Panc1 (cell line): Measurements from ENCODE around the gene ERICH6B. TPM values are rescaled to one million over a fixed set of nuclear protein-coding genes. Genes with fewer than 3 reads are reported as not detected.

Source experiments
- ATAC-seq: fragments of 200-7000 bp; cut with Tn5 transposase; 2 replicates; pipeline ENCODE4 v1.9.1; 2020; ENCODE audit warnings: mild to moderate bottlenecking, moderate library complexity
- BruUV-seq: library from RNA; stranded (reverse); fragments of 400-500 nt; replicated peaks from 2 replicates; lab custom pipeline; 2021; lab: Mats Ljungman, UMichigan
- CTCF ChIA-PET: fragments of 300-600 bp; sonication (Branson Sonifier 250); formaldehyde crosslinking; loops from one replicate; lab custom pipeline; 2022; ENCODE audit warnings: antibody characterized with exemption; lab: Charles Lee
- POLR2A ChIA-PET: fragments of 300-600 bp; sonication (Branson Sonifier 250); formaldehyde crosslinking; loops from one replicate; lab custom pipeline; 2022; ENCODE audit warnings: antibody characterized with exemption; lab: Charles Lee
- DNase-seq: peaks from one replicate; pipeline ENCODE4 v3.0.0-alpha.2; 2010; ENCODE audit warnings: low read depth, low spot score
- H3K27ac ChIP-seq: 2 replicates; pipeline ENCODE4 v1.5.1; 2011; ENCODE audit warnings: mild to moderate bottlenecking, low read length, inconsistent platforms
- H3K27me3 ChIP-seq: fragments of 200-500 bp; sonication (Bioruptor generic); 2 replicates; pipeline ENCODE4 v1.6.0; 2014; ENCODE audit warnings: low read length, inconsistent platforms; ENCODE audit not compliant: control insufficient read depth, insufficient read depth
- H3K36me3 ChIP-seq: fragments of 200-500 bp; sonication (Bioruptor generic); 2 replicates; pipeline ENCODE4 v1.5.1; 2014; ENCODE audit warnings: inconsistent platforms, mild to moderate bottlenecking, low read length, moderate library complexity; ENCODE audit not compliant: control insufficient read depth, insufficient read depth
- H3K4me1 ChIP-seq: 2 replicates; pipeline ENCODE4 v1.5.1; 2011; ENCODE audit warnings: inconsistent platforms, mild to moderate bottlenecking, low read length, moderate library complexity; ENCODE audit not compliant: control insufficient read depth, insufficient read depth
- H3K4me3 ChIP-seq, 2 experiments: 2 replicates each; pipeline ENCODE4 v1.5.1; 2011 to 2012; ENCODE audit warnings: low read depth in 2 of 2, low read length in 2 of 2, mild to moderate bottlenecking in 2 of 2, inconsistent platforms in 1 of 2, moderate library complexity in 1 of 2
- H3K9me3 ChIP-seq: fragments of 200-500 bp; sonication (Bioruptor generic); 2 replicates; pipeline ENCODE4 v1.5.1; 2014; ENCODE audit warnings: low read depth, mild to moderate bottlenecking, inconsistent platforms, low read length, moderate library complexity; ENCODE audit not compliant: control insufficient read depth, insufficient read depth
- POLR2AphosphoS5 ChIP-seq: IDR thresholded peaks from 2 replicates; pipeline ENCODE4 v1.6.1; 2012; ENCODE audit warnings: mild to moderate bottlenecking, low read depth, low read length, moderate library complexity
- REST ChIP-seq, 2 experiments: IDR thresholded peaks; 2 replicates each; pipeline ENCODE4 v1.6.1; 2011 to 2012; ENCODE audit warnings: low read depth in 2 of 2, control low read depth in 1 of 2, low read length in 1 of 2, mild to moderate bottlenecking in 1 of 2, moderate library complexity in 1 of 2; ENCODE audit not compliant: insufficient read depth in 1 of 2
- SIN3A ChIP-seq: IDR thresholded peaks from 2 replicates; pipeline ENCODE4 v1.6.1; 2012; ENCODE audit warnings: low read depth, mild to moderate bottlenecking, low read length, moderate library complexity, borderline replicate concordance; ENCODE audit not compliant: insufficient read depth
- TCF7L2 ChIP-seq: IDR thresholded peaks from 2 replicates; pipeline ENCODE4 v1.6.1; 2011; ENCODE audit warnings: mild to moderate bottlenecking, low read depth, low read length, inconsistent platforms
- in situ Hi-C: cut with HindIII; loops from 2 replicates; pipeline ENCODE4 v1.10.0; 2016; ENCODE audit warnings: low sequenced_read_pairs, low pct_unique_long_range_greater_than_20kb
- intact Hi-C: fragments of 100-400 bp; cut with micrococcal nuclease; formaldehyde crosslinking; loops from one replicate; pipeline ENCODE4 v1.10.0; 2022; ENCODE audit not compliant: unreplicated experiment
- total RNA-seq: library from RNA; stranded (reverse); gene quantifications from one replicate; pipeline ENCODE4 v1.2.1, GENCODE V29; 2021; ENCODE audit not compliant: unreplicated experiment
- TF ChIP-seq, protein P1 (sequence below): fragments of 450-650 bp; IDR thresholded peaks from 2 replicates; pipeline ENCODE4 v1.5.1; 2017; ENCODE audit warnings: mild to moderate bottlenecking

The ERICH6B gene
- total RNA-seq, 1 experiment from 2014 or later, result not detected

GRCh38 chr13:45542878-45543277 lies 72.7 kb downstream of the ERICH6B start:
- intact Hi-C loops, result no loop called here
- in situ Hi-C loops, result no loop called here
- DNase-seq (no peak), ATAC-seq (no peak)
- H3K27me3 ChIP-seq, result no peaks in the 10 kb centered on the region
- no peak overlapping the region for H3K27ac ChIP-seq
- H3K9me3 ChIP-seq, result no peaks in the 10 kb centered on the region
- no peak for TF ChIP-seq TCF7L2
- TF ChIP-seq POLR2AphosphoS5, result no peak
- no peak for TF ChIP-seq SIN3A
- TF ChIP-seq, protein P1, sequence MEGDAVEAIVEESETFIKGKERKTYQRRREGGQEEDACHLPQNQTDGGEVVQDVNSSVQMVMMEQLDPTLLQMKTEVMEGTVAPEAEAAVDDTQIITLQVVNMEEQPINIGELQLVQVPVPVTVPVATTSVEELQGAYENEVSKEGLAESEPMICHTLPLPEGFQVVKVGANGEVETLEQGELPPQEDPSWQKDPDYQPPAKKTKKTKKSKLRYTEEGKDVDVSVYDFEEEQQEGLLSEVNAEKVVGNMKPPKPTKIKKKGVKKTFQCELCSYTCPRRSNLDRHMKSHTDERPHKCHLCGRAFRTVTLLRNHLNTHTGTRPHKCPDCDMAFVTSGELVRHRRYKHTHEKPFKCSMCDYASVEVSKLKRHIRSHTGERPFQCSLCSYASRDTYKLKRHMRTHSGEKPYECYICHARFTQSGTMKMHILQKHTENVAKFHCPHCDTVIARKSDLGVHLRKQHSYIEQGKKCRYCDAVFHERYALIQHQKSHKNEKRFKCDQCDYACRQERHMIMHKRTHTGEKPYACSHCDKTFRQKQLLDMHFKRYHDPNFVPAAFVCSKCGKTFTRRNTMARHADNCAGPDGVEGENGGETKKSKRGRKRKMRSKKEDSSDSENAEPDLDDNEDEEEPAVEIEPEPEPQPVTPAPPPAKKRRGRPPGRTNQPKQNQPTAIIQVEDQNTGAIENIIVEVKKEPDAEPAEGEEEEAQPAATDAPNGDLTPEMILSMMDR, result no peak
- TF ChIP-seq REST (IDR thresholded peaks at IDR 0.05; ENCODE audit: insufficient read depth in 1 of 2, low read depth in 2 of 2, low read length in 1 of 2), result no peak
- ChIA-PET POLR2A (no interaction called here), CTCF (no interaction called here)
- no peaks in the 10 kb centered on the region for H3K36me3 ChIP-seq
- no peak overlapping the region for H3K4me3 ChIP-seq
- BruUV-seq, result no TSS peak
- H3K4me1 ChIP-seq, result no peaks in the 10 kb centered on the region

GRCh38 chr13:45542391-45542790 lies 73.1 kb downstream of the ERICH6B start:
- Histone ChIP-seq H3K9me3 (no peaks in the 10 kb centered on the region), H3K4me3 (no peak overlapping the region), H3K27ac (no peak overlapping the region), H3K27me3 (no peaks in the 10 kb centered on the region), H3K36me3 (no peaks in the 10 kb centered on the region), H3K4me1 (no peaks in the 10 kb centered on the region)
- TF ChIP-seq SIN3A, result no peak
- TF ChIP-seq REST (IDR thresholded peaks at IDR 0.05; ENCODE audit: insufficient read depth in 1 of 2, low read depth in 2 of 2, low read length in 1 of 2), result no peak
- TF ChIP-seq TCF7L2, result no peak
- TF ChIP-seq, protein P1, result no peak
- no peak for TF ChIP-seq POLR2AphosphoS5
- no TSS peak for BruUV-seq
- ATAC-seq (no peak), DNase-seq (no peak)
- ChIA-PET CTCF (no interaction called here), POLR2A (no interaction called here)
- in situ Hi-C loops, result no loop called here
- intact Hi-C loops, result no loop called here
